ENCODE results near the gene CCNT1.

GRCh38 chr12:48681710-48682532, 34.6 kb downstream of the CCNT1 start, which contains the start of gene KANSL2:
- TF ChIP-seq CTCF (IDR thresholded peaks at IDR 0.05) (no peak), POLR2AphosphoS5 (IDR thresholded peaks at IDR 0.05; ENCODE audit: low read depth, low read length) (peak; percentile 96)
